Measurements from ENCODE around the gene ATOH1. TPM values are rescaled to one million over a fixed set of nuclear protein-coding genes. Genes with fewer than 3 reads are reported as not detected.

The ATOH1 gene
- total RNA-seq, 1 experiment from 2014 or later, result not detected

GRCh38 chr4:93835929-93836328 is 7.4 kb downstream of the ATOH1 start:
- no peaks in the 10 kb centered on the region; the same call in 1 of the 2 replicates for H3K9me2 ChIP-seq (ENCODE audit: insufficient read depth)
- no peaks in the 10 kb centered on the region for H3K79me2 ChIP-seq (ENCODE audit: insufficient read depth, low read length)
- peaks cover 24% of the 10 kb centered on the region for H3K27me3 ChIP-seq (ENCODE audit: insufficient read depth, low read length)
- no peak overlapping the region for H3K9ac ChIP-seq (ENCODE audit: low read length)
- H3K36me3 ChIP-seq (ENCODE audit: control insufficient read depth in 1 of 2, insufficient read depth in 2 of 2, low read length in 2 of 2), result no peaks in the 10 kb centered on the region
- H3K27ac ChIP-seq (ENCODE audit: low read depth, low read length), result no peak overlapping the region
- H3K9me3 ChIP-seq (ENCODE audit: control insufficient read depth in 1 of 2, insufficient read depth in 1 of 2, low read depth in 1 of 2, low read length in 2 of 2), result no peaks in the 10 kb centered on the region
- H2AFZ ChIP-seq (ENCODE audit: low read depth, low read length, poor library complexity, severe bottlenecking), result no peak overlapping the region
- DNase-seq (ENCODE audit: low read depth, low spot score) (no peak), ATAC-seq (no peak)
- CTCF ChIA-PET, result no interaction called here
- RAD21 ChIA-PET (ENCODE audit: low non-redundant PET in 1 of 2, low total read pairs in 2 of 2, uncharacterized antibody in 2 of 2, unreplicated experiment in 2 of 2), result no interaction called here
- H3K4me2 ChIP-seq (ENCODE audit: low read length), result no peak overlapping the region
- H3K4me1 ChIP-seq (ENCODE audit: control insufficient read depth in 1 of 2, insufficient read depth in 2 of 2, low read length in 2 of 2), result no peaks in the 10 kb centered on the region
- BruUV-seq (replicated peaks), result no TSS peak
- TF ChIP-seq YY1 (IDR thresholded peaks at IDR 0.05; ENCODE audit: extremely low read depth, insufficient replicate concordance, low read depth, low read length) (no peak), ZFX (IDR thresholded peaks at IDR 0.05) (no peak), ZBTB33 (IDR thresholded peaks at IDR 0.05; ENCODE audit: extremely low read depth, insufficient replicate concordance, low read length) (no peak), POLR2A (IDR thresholded peaks at IDR 0.05; ENCODE audit: borderline replicate concordance, extremely low read depth, insufficient read depth, insufficient read length) (no peak), EZH2phosphoT487 (IDR thresholded peaks at IDR 0.05; ENCODE audit: borderline replicate concordance) (no peak), CTCF (IDR thresholded peaks at IDR 0.05 in 2 of 3, conservative IDR thresholded peaks at IDR 0.05 in 1 of 3; ENCODE audit: borderline replicate concordance in 1 of 3, insufficient read depth in 1 of 3, low read depth in 2 of 3, low read length in 2 of 3) (no peak), TCF7L2 (IDR thresholded peaks at IDR 0.05; ENCODE audit: borderline replicate concordance, extremely low read depth, insufficient read depth, insufficient read length) (no peak), ELF1 (IDR thresholded peaks at IDR 0.05; ENCODE audit: borderline replicate concordance, low read depth) (no peak), REST (IDR thresholded peaks at IDR 0.05; ENCODE audit: low read depth) (no peak), EZH2 (IDR thresholded peaks at IDR 0.05) (no peak), FOSL1 (IDR thresholded peaks at IDR 0.05; ENCODE audit: low read depth) (no peak), SP1 (IDR thresholded peaks at IDR 0.05; ENCODE audit: low read depth) (no peak), RAD21 (IDR thresholded peaks at IDR 0.05; ENCODE audit: low read depth) (no peak), CBX3 (IDR thresholded peaks at IDR 0.05; ENCODE audit: low read depth) (no peak), EGR1 (IDR thresholded peaks at IDR 0.05; ENCODE audit: low read depth) (no peak), ZNF274 (IDR thresholded peaks at IDR 0.05; ENCODE audit: low read depth, low read length) (no peak)
- intact Hi-C loops (cut with micrococcal nuclease), result no loop called here
- no peak overlapping the region for H3K4me3 ChIP-seq (replicated peaks in 1 of 2; ENCODE audit: low read depth in 1 of 2, low read length in 2 of 2)
- POLR2A ChIA-PET, result no interaction called here
- H4K20me1 ChIP-seq (ENCODE audit: insufficient read depth), result no peaks in the 10 kb centered on the region
